ENCODE data around the gene CCR6. TPM values are rescaled to one million over a fixed set of nuclear protein-coding genes. Genes with fewer than 3 reads are reported as not detected.

The CCR6 gene
- total and polyA plus RNA-seq, 2 of the 8 experiments (the other 6 are each of a cell fraction or from before 2014, with no cell fraction given) = 0.06 TPM; not detected in 1

DNA sequence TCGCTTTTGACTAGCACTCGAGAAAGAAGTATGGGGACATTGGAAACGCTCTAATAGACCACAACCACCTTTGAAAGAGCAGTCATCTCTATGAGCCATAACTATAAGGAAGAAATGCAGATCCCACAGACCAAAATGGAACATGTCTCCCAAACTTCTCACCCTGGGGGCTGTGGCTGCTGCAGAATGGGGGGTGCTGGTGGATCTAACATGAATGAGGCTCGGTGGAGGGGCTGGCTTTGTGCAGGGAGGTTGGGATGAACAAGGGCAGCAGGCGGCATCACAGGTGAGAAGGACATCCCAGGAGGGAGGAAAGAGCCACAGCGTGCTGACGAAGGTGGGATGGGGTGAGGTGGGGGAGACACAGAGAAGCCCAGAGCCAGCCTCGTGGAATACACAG is 10.5 kb upstream of the CCR6 start:
- Histone ChIP-seq H2BK5ac (ENCODE audit: low read depth, low read length) (no peak overlapping the region), H3K23me2 (ENCODE audit: low read depth, low read length) (no peaks in the 10 kb centered on the region), H2BK15ac (ENCODE audit: low read length) (no peak overlapping the region), H4K91ac (replicated peaks; ENCODE audit: insufficient read length, low read length) (no peak overlapping the region), H3K27me3 (replicated peaks in 1 of 4; ENCODE audit: control insufficient read depth in 3 of 4, extremely low read depth in 1 of 4, insufficient read depth in 3 of 4, low read length in 3 of 4) (peaks cover 0 to 1% (median 0%) of the 10 kb centered on the region in 4 experiments; a peak in 1 of 7 replicates), H3K23ac (ENCODE audit: insufficient read length) (no peak overlapping the region), H3K56ac (replicated peaks; ENCODE audit: insufficient read length, low read depth, low read length) (no peak overlapping the region), H4K5ac (ENCODE audit: insufficient read length, low read depth, low read length) (no peak overlapping the region), H2BK12ac (ENCODE audit: low read depth, low read length) (no peak overlapping the region), H3K14ac (ENCODE audit: insufficient read length) (no peak overlapping the region), H3K79me1 (ENCODE audit: low read depth, low read length) (no peaks in the 10 kb centered on the region), H3K4ac (replicated peaks; ENCODE audit: insufficient read length, low read depth, low read length) (no peak overlapping the region), H3K18ac (ENCODE audit: extremely low read depth, low read length) (no peak overlapping the region), H3K79me2 (ENCODE audit: control insufficient read depth in 1 of 2, insufficient read depth in 2 of 2, low read length in 2 of 2) (no peaks in the 10 kb centered on the region), H2BK20ac (ENCODE audit: low read length) (no peak overlapping the region), H3K36me3 (ENCODE audit: control insufficient read depth in 2 of 4, insufficient read depth in 4 of 4, low read length in 3 of 4) (no peaks in the 10 kb centered on the region), H2BK120ac (replicated peaks; ENCODE audit: low read depth, low read length) (no peak overlapping the region), H2AK5ac (ENCODE audit: low read depth, low read length) (no peak overlapping the region), H4K20me1 (replicated peaks in 1 of 2; ENCODE audit: control insufficient read depth in 1 of 2, insufficient read depth in 2 of 2, low read length in 2 of 2) (no peaks in the 10 kb centered on the region), H3K4me2 (ENCODE audit: insufficient read depth in 1 of 2, low read depth in 2 of 2, low read length in 2 of 2) (no peak overlapping the region), H3K4me3 (ENCODE audit: extremely low read depth in 1 of 4, insufficient read depth in 2 of 4, low read depth in 3 of 4, low read length in 4 of 4) (no peak overlapping the region), H3K4me1 (replicated peaks in 1 of 4; ENCODE audit: control insufficient read depth in 3 of 4, insufficient read depth in 4 of 4, low read length in 3 of 4) (peaks cover 0 to 5% (median 0%) of the 10 kb centered on the region in 4 experiments; a peak in 3 of 7 replicates), H4K8ac (ENCODE audit: extremely low read depth, insufficient read depth, low read length) (no peak overlapping the region), H3K9ac (replicated peaks in 1 of 4; ENCODE audit: extremely low read depth in 1 of 4, low read depth in 3 of 4, low read length in 3 of 4) (no peak overlapping the region), H3K9me3 (ENCODE audit: insufficient read depth in 2 of 2, low read depth in 1 of 2, low read length in 1 of 2) (no peaks in the 10 kb centered on the region), H2AFZ (ENCODE audit: low read length) (no peak overlapping the region), H3K27ac (ENCODE audit: low read depth, low read length) (no peak overlapping the region)
- TF ChIP-seq ZNF274 (IDR thresholded peaks at IDR 0.05; ENCODE audit: borderline replicate concordance, extremely low read depth, low read length) (no peak), RFX5 (IDR thresholded peaks at IDR 0.05; ENCODE audit: borderline replicate concordance, low read depth, low read length) (no peak), NRF1 (IDR thresholded peaks at IDR 0.05; ENCODE audit: low read depth, low read length) (no peak), NANOG (IDR thresholded peaks at IDR 0.05; ENCODE audit: insufficient read depth, low read depth, low read length, poor library complexity, severe bottlenecking) (no peak), TAF7 (optimal IDR thresholded peaks at IDR 0.05; ENCODE audit: borderline replicate concordance, low read depth, low read length) (no peak)
- TF ChIP-seq, protein P1, sequence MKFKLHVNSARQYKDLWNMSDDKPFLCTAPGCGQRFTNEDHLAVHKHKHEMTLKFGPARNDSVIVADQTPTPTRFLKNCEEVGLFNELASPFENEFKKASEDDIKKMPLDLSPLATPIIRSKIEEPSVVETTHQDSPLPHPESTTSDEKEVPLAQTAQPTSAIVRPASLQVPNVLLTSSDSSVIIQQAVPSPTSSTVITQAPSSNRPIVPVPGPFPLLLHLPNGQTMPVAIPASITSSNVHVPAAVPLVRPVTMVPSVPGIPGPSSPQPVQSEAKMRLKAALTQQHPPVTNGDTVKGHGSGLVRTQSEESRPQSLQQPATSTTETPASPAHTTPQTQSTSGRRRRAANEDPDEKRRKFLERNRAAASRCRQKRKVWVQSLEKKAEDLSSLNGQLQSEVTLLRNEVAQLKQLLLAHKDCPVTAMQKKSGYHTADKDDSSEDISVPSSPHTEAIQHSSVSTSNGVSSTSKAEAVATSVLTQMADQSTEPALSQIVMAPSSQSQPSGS (IDR thresholded peaks at IDR 0.05; ENCODE audit: low read length) = no peak
- CTCF ChIA-PET (ENCODE audit: partially characterized antibody) = no interaction called here
- POLR2A ChIA-PET (ENCODE audit: partially characterized antibody) = no interaction called here
- FAIRE-seq (no peak), DNase-seq (ENCODE audit: low read depth in 1 of 2, low spot score in 2 of 2) (no peak)
- WGBS, 2 experiments (ENCODE audit: extremely low coverage in 1 of 2, insufficient coverage in 1 of 2, insufficient read length in 1 of 2, insufficient replicate concordance in 2 of 2, low coverage in 1 of 2, low lambda C conversion rate in 2 of 2, missing lambda C conversion rate in 1 of 2) = 95% methylated on average over 8 of the region's 8 CpGs; no CpG with 5 or more reads in 1 of the 2 experiments

Data from H1 (cell line).